Activated CD4-positive, alpha-beta T cell treated with anti-CD3 and anti-CD28 coated beads for 36 hours (primary cell): ENCODE data around the gene GSN. TPM values are rescaled to one million over a fixed set of nuclear protein-coding genes. Genes with fewer than 3 reads are reported as not detected.

Experiments
- ATAC-seq: fragments of 200-7000 bp; cut with Tn5 transposase; one replicate; pipeline ENCODE4 v1.10.0; 2021; ENCODE audit warnings: mild to moderate bottlenecking, moderate library complexity
- CTCF ChIA-PET: fragments of 350-600 bp; sonication (Branson Sonifier 250); formaldehyde crosslinking; loops from one replicate; lab custom pipeline; 2021; ENCODE audit warnings: antibody characterized with exemption; lab: Charles Lee
- POLR2A ChIA-PET: fragments of 350-600 bp; sonication (Branson Sonifier 250); formaldehyde crosslinking; loops from one replicate; lab custom pipeline; 2021; ENCODE audit warnings: antibody characterized with exemption, inconsistent platforms; lab: Charles Lee
- DNase-seq: peaks from one replicate; pipeline ENCODE4 v3.0.0-alpha.2; 2020
- H3K27ac Mint-ChIP-seq: one replicate; pipeline ENCODE4 v1.8.0; 2021; ENCODE audit warnings: mixed read lengths
- H3K27me3 Mint-ChIP-seq: one replicate; pipeline ENCODE4 v1.8.0; 2021; ENCODE audit warnings: mixed read lengths
- H3K36me3 Mint-ChIP-seq: one replicate; pipeline ENCODE4 v1.8.0; 2021; ENCODE audit warnings: low read depth, mixed read lengths
- H3K4me1 Mint-ChIP-seq: one replicate; pipeline ENCODE4 v1.8.0; 2021; ENCODE audit warnings: mixed read lengths
- H3K4me3 Mint-ChIP-seq: one replicate; pipeline ENCODE4 v1.8.0; 2021; ENCODE audit warnings: mild to moderate bottlenecking, moderate library complexity, mixed read lengths
- H3K9me3 Mint-ChIP-seq: one replicate; pipeline ENCODE4 v1.8.0; 2021; ENCODE audit warnings: low read depth, mixed read lengths
- intact Hi-C, 2 experiments: fragments of 100-400 bp; cut with DNase I in 1 of 2; cut with micrococcal nuclease in 1 of 2; formaldehyde crosslinking; loops; one replicate each; pipeline versions ENCODE4 v1.14.2 to v1.15.1; 2022 to 2024; cut with DNase I, micrococcal nuclease
- total RNA-seq, 2 experiments: library from RNA; stranded (reverse); gene quantifications; one replicate each; pipeline ENCODE4 v1.2.3, GENCODE V29; 2021

GSN gene
- total RNA-seq, 2 experiments from 2014 or later: 1.7 to 1.9 TPM

GRCh38 chr9:121246821-121247561 is 21.0 kb upstream of the GSN start:
- Mint-ChIP-seq H3K36me3 (no peaks in the 10 kb centered on the region), H3K27ac (no peak overlapping the region), H3K4me3 (no peak overlapping the region), H3K4me1 (no peaks in the 10 kb centered on the region), H3K27me3 (no peaks in the 10 kb centered on the region), H3K9me3 (peaks cover 3% of the 10 kb centered on the region)
- ChIA-PET POLR2A (no interaction called here), CTCF (interaction anchor here (1.0 to 3.1 kb wide), 4 partner anchors 15 to 34 kb away, joined by 6 to 9 read pairs (median 8); no protein-coding TSS in a partner anchor)
- no peak for DNase-seq
- ATAC-seq: no peak
- intact Hi-C loops: no loop called here

- intact Hi-C loops: no loop called here
- Mint-ChIP-seq H3K4me3 (no peak overlapping the region), H3K9me3 (no peaks in the 10 kb centered on the region), H3K27me3 (no peaks in the 10 kb centered on the region), H3K36me3 (no peaks in the 10 kb centered on the region), H3K4me1 (no peaks in the 10 kb centered on the region), H3K27ac (no peak overlapping the region)
- POLR2A ChIA-PET: no interaction called here
- CTCF ChIA-PET: interaction anchor here (1.2 kb wide), 1 partner anchor 26 kb away, joined by 4 read pairs; no protein-coding TSS in a partner anchor
- DNase-seq: no peak
- peak; percentile 39 for ATAC-seq
Measured at GRCh38 chr9:121249563-121249962, 18.4 kb upstream of the GSN start.

GRCh38 chr9:121252104-121252851 is 15.7 kb upstream of the GSN start:
- peaks cover 4% of the 10 kb centered on the region for H3K27me3 Mint-ChIP-seq
- DNase-seq (no peak), ATAC-seq (no peak)
- no peaks in the 10 kb centered on the region for H3K36me3 Mint-ChIP-seq
- intact Hi-C loops: no loop called here
- no peak overlapping the region for H3K4me3 Mint-ChIP-seq
- no peaks in the 10 kb centered on the region for H3K9me3 Mint-ChIP-seq
- CTCF ChIA-PET: interaction anchor here (0.7 to 2.4 kb wide), 6 partner anchors 8 to 67 kb away, joined by 3 to 11 read pairs (median 4); partner anchors contain the start of gene GSN
- POLR2A ChIA-PET: no interaction called here
- no peak overlapping the region for H3K27ac Mint-ChIP-seq
- no peaks in the 10 kb centered on the region for H3K4me1 Mint-ChIP-seq

- ChIA-PET POLR2A (no interaction called here), CTCF (interaction anchor here (1.0 to 2.4 kb wide), 3 partner anchors 15 to 40 kb away, joined by 3 to 11 read pairs (median 6); partner anchors contain the start of gene GSN)
- Mint-ChIP-seq H3K4me3 (no peak overlapping the region), H3K36me3 (no peaks in the 10 kb centered on the region), H3K27ac (no peak overlapping the region), H3K9me3 (no peaks in the 10 kb centered on the region), H3K27me3 (peaks cover 4% of the 10 kb centered on the region), H3K4me1 (no peaks in the 10 kb centered on the region)
- ATAC-seq (no peak), DNase-seq (no peak)
- intact Hi-C loops: no loop called here
Measured at GRCh38 chr9:121253162-121253561, 14.8 kb upstream of the GSN start.

GRCh38 chr9:121253821-121254501 is 14.0 kb upstream of the GSN start:
- CTCF ChIA-PET: interaction anchor here (1.1 to 2.4 kb wide), 2 partner anchors 24 to 41 kb away, joined by 6 to 11 read pairs; no protein-coding TSS in a partner anchor
- H3K27me3 Mint-ChIP-seq: peaks cover 6% of the 10 kb centered on the region
- H3K9me3 Mint-ChIP-seq: no peaks in the 10 kb centered on the region
- H3K4me3 Mint-ChIP-seq: no peak overlapping the region
- intact Hi-C loops: no loop called here
- DNase-seq (no peak), ATAC-seq (no peak)
- no peaks in the 10 kb centered on the region for H3K4me1 Mint-ChIP-seq
- no peaks in the 10 kb centered on the region for H3K36me3 Mint-ChIP-seq
- POLR2A ChIA-PET: no interaction called here
- no peak overlapping the region for H3K27ac Mint-ChIP-seq

- H3K27ac Mint-ChIP-seq: no peak overlapping the region
- H3K27me3 Mint-ChIP-seq: peaks cover 10% of the 10 kb centered on the region
- no peaks in the 10 kb centered on the region for H3K4me1 Mint-ChIP-seq
- no peak for ATAC-seq
- H3K4me3 Mint-ChIP-seq: no peak overlapping the region
- intact Hi-C loops: no loop called here
- no peaks in the 10 kb centered on the region for H3K9me3 Mint-ChIP-seq
- no peaks in the 10 kb centered on the region for H3K36me3 Mint-ChIP-seq
- POLR2A ChIA-PET: no interaction called here
- CTCF ChIA-PET: interaction anchor here (1.2 kb wide), 2 partner anchors 15 to 47 kb away, joined by 3 to 5 read pairs; no protein-coding TSS in a partner anchor
- DNase-seq: no peak
Measured at GRCh38 chr9:121259498-121259897, 8.5 kb upstream of the GSN start.

- POLR2A ChIA-PET: no interaction called here
- ATAC-seq: no peak
Measured at GRCh38 chr9:121259935-121260334, 8.0 kb upstream of the GSN start.

GRCh38 chr9:121260457-121261106 is 7.4 kb upstream of the GSN start:
- no peak overlapping the region for H3K4me3 Mint-ChIP-seq

More at GRCh38 chr9:121259935-121260334, 8.0 kb upstream of the GSN start:
- Mint-ChIP-seq H3K27ac (no peak overlapping the region), H3K9me3 (no peaks in the 10 kb centered on the region), H3K4me3 (no peak overlapping the region), H3K36me3 (no peaks in the 10 kb centered on the region), H3K4me1 (no peaks in the 10 kb centered on the region), H3K27me3 (peaks cover 10% of the 10 kb centered on the region)
- CTCF ChIA-PET: interaction anchor here (1.1 to 1.2 kb wide), 3 partner anchors 8 to 47 kb away, joined by 3 to 5 read pairs (median 3); no protein-coding TSS in a partner anchor
- no peak for DNase-seq
- intact Hi-C loops: no loop called here

GRCh38 chr9:121261107-121261460 is 6.9 kb upstream of the GSN start:
- H3K4me1 Mint-ChIP-seq: no peaks in the 10 kb centered on the region
- no peak overlapping the region for H3K4me3 Mint-ChIP-seq
- DNase-seq (no peak), ATAC-seq (no peak)
- intact Hi-C loops: no loop called here
- H3K27me3 Mint-ChIP-seq: peaks cover 8% of the 10 kb centered on the region
- no peaks in the 10 kb centered on the region for H3K36me3 Mint-ChIP-seq
- ChIA-PET CTCF (interaction anchor here (0.7 to 2.8 kb wide), 4 partner anchors 9 to 517 kb away, joined by 3 to 9 read pairs (median 3); no protein-coding TSS in a partner anchor), POLR2A (no interaction called here)
- no peaks in the 10 kb centered on the region for H3K9me3 Mint-ChIP-seq
- H3K27ac Mint-ChIP-seq: no peak overlapping the region

More at GRCh38 chr9:121260457-121261106, 7.4 kb upstream of the GSN start:
- H3K9me3 Mint-ChIP-seq: no peaks in the 10 kb centered on the region
- no peaks in the 10 kb centered on the region for H3K36me3 Mint-ChIP-seq
- intact Hi-C loops: no loop called here
- ChIA-PET CTCF (interaction anchor here (1.0 to 2.8 kb wide), 6 partner anchors 8 to 517 kb away, joined by 3 to 9 read pairs (median 3); no protein-coding TSS in a partner anchor), POLR2A (no interaction called here)
- H3K27ac Mint-ChIP-seq: no peak overlapping the region
- DNase-seq: no peak
- H3K4me1 Mint-ChIP-seq: no peaks in the 10 kb centered on the region
- no peak for ATAC-seq
- H3K27me3 Mint-ChIP-seq: peaks cover 10% of the 10 kb centered on the region

- Mint-ChIP-seq H3K9me3 (no peaks in the 10 kb centered on the region), H3K36me3 (no peaks in the 10 kb centered on the region), H3K4me1 (no peaks in the 10 kb centered on the region), H3K27me3 (peaks cover 7% of the 10 kb centered on the region), H3K4me3 (no peak overlapping the region), H3K27ac (no peak overlapping the region)
- DNase-seq (no peak), ATAC-seq (no peak)
- ChIA-PET CTCF (interaction anchor here (0.7 to 2.8 kb wide), 6 partner anchors 16 to 518 kb away, joined by 3 to 9 read pairs (median 3); no protein-coding TSS in a partner anchor), POLR2A (no interaction called here)
- intact Hi-C loops: no loop called here
Measured at GRCh38 chr9:121261755-121262154, 6.2 kb upstream of the GSN start.
